Dedifferentiated amniotic fluid mesenchymal stem cell (primary cell): ENCODE results near the gene TM7SF2.
"Not testable (repeated sequence)": the region's sequence is repeated elsewhere in the genome, so short reads cannot be mapped to it uniquely, and the experiment has no call there.

Source experiments
- DNase-seq: peaks from one replicate; pipeline ENCODE4 v3.0.0-alpha.2; 2016; ENCODE audit errors: extremely low spot score

TM7SF2 gene

GRCh38 chr11:65129649-65130441 is 18.2 kb downstream of the TM7SF2 start:
- DNase-seq = no peak

GRCh38 chr11:65130631-65131416 is 19.2 kb downstream of the TM7SF2 start:
- DNase-seq = no peak

- no peak for DNase-seq
Measured at GRCh38 chr11:65131417-65131776, 19.7 kb downstream of the TM7SF2 start.

- DNase-seq = no peak
Measured at GRCh38 chr11:65131895-65132237, 20.2 kb downstream of the TM7SF2 start.

- DNase-seq = no peak
Measured at GRCh38 chr11:65132238-65132987, 20.7 kb downstream of the TM7SF2 start.

- DNase-seq = no peak
Measured at GRCh38 chr11:65132988-65133700, 21.5 kb downstream of the TM7SF2 start.

- DNase-seq = no peak
Measured at GRCh38 chr11:65133724-65134123, 22.1 kb downstream of the TM7SF2 start.

- DNase-seq = peak; percentile 77
Measured at GRCh38 chr11:65134240-65134951, 22.7 kb downstream of the TM7SF2 start, which contains the start of gene SYVN1. Gene SYVN1, minus strand, starts transcription at chr11:65134519. Its CDS starts 918 bp downstream, at chr11:65133601.

- DNase-seq = peak; percentile 85
Measured at GRCh38 chr11:65134952-65135632, 23.4 kb downstream of the TM7SF2 start.

GRCh38 chr11:65135633-65136145 is 24.0 kb downstream of the TM7SF2 start:
- no peak for DNase-seq

- no peak for DNase-seq
Measured at GRCh38 chr11:65136515-65137096, 24.9 kb downstream of the TM7SF2 start.

GRCh38 chr11:65141896-65142494 is 30.3 kb downstream of the TM7SF2 start:
- DNase-seq = no peak

GRCh38 chr11:65147352-65148075 is 35.8 kb downstream of the TM7SF2 start:
- DNase-seq = no peak

GRCh38 chr11:65148657-65149056 is 37.0 kb downstream of the TM7SF2 start:
- DNase-seq = no peak

GRCh38 chr11:65150131-65150508 is 38.4 kb downstream of the TM7SF2 start:
- not testable (repeated sequence) for DNase-seq

GRCh38 chr11:65150509-65151299 is 39.0 kb downstream of the TM7SF2 start:
- peak; percentile 70 for DNase-seq

GRCh38 chr11:65151331-65151899 is 39.7 kb downstream of the TM7SF2 start:
- no peak for DNase-seq

GRCh38 chr11:65152122-65152521 is 40.5 kb downstream of the TM7SF2 start:
- no peak for DNase-seq
